Measurements from ENCODE around the gene KCNE3.

KCNE3 gene

GRCh38 chr11:74476536-74476935, 9.2 kb upstream of the KCNE3 start:
- Histone ChIP-seq H4K20me1 (ENCODE audit: insufficient read depth, low read length) (no peaks in the 10 kb centered on the region), H3K4me1 (ENCODE audit: low read length) (no peaks in the 10 kb centered on the region), H3K79me2 (ENCODE audit: low read length) (no peaks in the 10 kb centered on the region), H3K36me3 (replicated peaks; ENCODE audit: low read depth, low read length) (no peaks in the 10 kb centered on the region), H3K27me3 (ENCODE audit: low read depth, low read length) (0 out of 2 replicates have a peak, but pooled peaks cover 3% of the 10 kb centered on the region), H3K9me3 (ENCODE audit: insufficient read depth, low read length) (no peaks in the 10 kb centered on the region), H3K4me3 (ENCODE audit: low read length) (no peak overlapping the region), H3K4me2 (ENCODE audit: low read length) (no peak overlapping the region), H2AFZ (ENCODE audit: low read depth, low read length) (no peak overlapping the region), H3K9ac (ENCODE audit: low read length) (no peak overlapping the region), H3K27ac (ENCODE audit: low read length) (no peak overlapping the region)
- TF ChIP-seq EZH2phosphoT487 (IDR thresholded peaks at IDR 0.05; ENCODE audit: low read depth): no peak

DNA sequence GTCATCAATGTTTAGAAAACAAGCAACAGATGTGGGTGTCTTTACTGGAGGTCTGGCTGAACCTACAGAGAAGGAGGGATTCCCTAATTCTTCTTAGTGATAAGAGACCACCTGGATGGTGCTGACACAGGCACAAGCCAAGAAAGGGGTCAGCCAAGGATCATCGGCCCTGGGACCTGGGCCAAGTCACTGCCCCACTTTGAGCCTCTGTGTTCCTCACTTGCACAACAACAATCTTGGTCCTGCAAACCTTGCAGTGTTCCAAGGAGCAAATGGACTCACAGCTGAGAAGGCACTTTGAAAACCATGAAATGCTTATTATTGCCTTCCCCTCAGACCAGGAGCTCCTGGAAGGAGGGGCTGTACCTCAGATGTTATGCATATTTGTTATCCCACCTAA, 7.0 kb upstream of the KCNE3 start:
- no peak overlapping the region for H2AFZ ChIP-seq (ENCODE audit: low read depth, low read length)
- H3K4me1 ChIP-seq (ENCODE audit: low read length): no peaks in the 10 kb centered on the region
- no peaks in the 10 kb centered on the region for H3K9me3 ChIP-seq (ENCODE audit: insufficient read depth, low read length)
- no peaks in the 10 kb centered on the region for H3K27me3 ChIP-seq (ENCODE audit: low read depth, low read length)
- H3K4me2 ChIP-seq (ENCODE audit: low read length): no peak overlapping the region
- H3K36me3 ChIP-seq (replicated peaks; ENCODE audit: low read depth, low read length): no peaks in the 10 kb centered on the region
- no peak overlapping the region for H3K4me3 ChIP-seq (ENCODE audit: low read length)
- no peak overlapping the region for H3K9ac ChIP-seq (ENCODE audit: low read length)
- no peaks in the 10 kb centered on the region for H4K20me1 ChIP-seq (ENCODE audit: insufficient read depth, low read length)
- TF ChIP-seq CTCF (IDR thresholded peaks at IDR 0.05; ENCODE audit: low read depth, low read length) (no peak), EZH2phosphoT487 (IDR thresholded peaks at IDR 0.05; ENCODE audit: low read depth) (no peak)
- no peak overlapping the region for H3K27ac ChIP-seq (ENCODE audit: low read length)
- no peaks in the 10 kb centered on the region for H3K79me2 ChIP-seq (ENCODE audit: low read length)

- no peaks in the 10 kb centered on the region for H3K36me3 ChIP-seq (replicated peaks; ENCODE audit: low read depth, low read length)
- H3K9ac ChIP-seq (ENCODE audit: low read length): no peak overlapping the region
- no peaks in the 10 kb centered on the region for H3K79me2 ChIP-seq (ENCODE audit: low read length)
- no peak overlapping the region for H3K27ac ChIP-seq (ENCODE audit: low read length)
- H3K4me1 ChIP-seq (ENCODE audit: low read length): no peaks in the 10 kb centered on the region
- TF ChIP-seq CTCF (IDR thresholded peaks at IDR 0.05; ENCODE audit: low read depth, low read length) (no peak), EZH2phosphoT487 (IDR thresholded peaks at IDR 0.05; ENCODE audit: low read depth) (no peak)
- H4K20me1 ChIP-seq (ENCODE audit: insufficient read depth, low read length): no peaks in the 10 kb centered on the region
- no peaks in the 10 kb centered on the region for H3K9me3 ChIP-seq (ENCODE audit: insufficient read depth, low read length)
- H3K4me3 ChIP-seq (ENCODE audit: low read length): no peak overlapping the region
- H2AFZ ChIP-seq (ENCODE audit: low read depth, low read length): no peak overlapping the region
- no peak overlapping the region for H3K4me2 ChIP-seq (ENCODE audit: low read length)
- H3K27me3 ChIP-seq (ENCODE audit: low read depth, low read length): no peaks in the 10 kb centered on the region
Observed at GRCh38 chr11:74473382-74474173, 6.2 kb upstream of the KCNE3 start.

DNA sequence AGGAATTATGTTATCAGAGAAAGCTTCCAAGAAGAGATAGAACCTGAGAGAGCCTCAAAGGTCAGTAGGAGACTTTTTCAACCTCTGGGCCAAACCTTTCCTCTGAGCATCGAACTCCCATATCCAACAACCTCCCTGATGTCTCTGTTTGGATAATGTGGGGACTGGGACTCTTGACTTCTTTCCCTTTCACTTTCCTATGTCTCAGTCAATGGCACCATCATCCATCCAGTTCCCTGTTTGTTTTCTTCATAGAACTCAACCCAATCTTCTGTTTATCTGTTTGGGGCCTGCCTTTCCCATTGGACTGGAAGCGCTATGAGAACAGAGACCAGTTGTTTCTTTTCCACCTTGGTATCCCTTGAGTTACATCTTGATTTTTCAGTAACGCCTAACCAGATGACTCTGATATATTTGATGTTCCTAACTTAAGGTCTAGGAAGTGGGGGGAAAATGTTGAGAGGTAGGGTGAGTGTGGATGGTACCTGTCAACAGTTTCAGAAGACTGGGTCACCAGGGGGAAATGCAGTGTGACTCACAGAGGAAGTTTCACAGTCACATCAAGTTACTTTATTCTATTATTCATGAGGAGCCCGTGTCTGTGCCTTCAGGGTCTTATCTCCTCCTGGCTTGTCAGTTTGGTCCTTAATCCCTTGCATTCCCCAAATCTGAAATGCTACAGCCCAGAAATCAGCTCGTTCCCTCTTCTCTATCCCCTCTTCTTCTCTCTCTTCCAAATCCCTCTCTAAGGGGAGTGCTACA, 4.5 kb upstream of the KCNE3 start:
- TF ChIP-seq EZH2phosphoT487 (IDR thresholded peaks at IDR 0.05; ENCODE audit: low read depth): no peak
- no peak for TF ChIP-seq CTCF (IDR thresholded peaks at IDR 0.05; ENCODE audit: low read depth, low read length)
- Histone ChIP-seq H3K4me2 (ENCODE audit: low read length) (no peak overlapping the region), H4K20me1 (ENCODE audit: insufficient read depth, low read length) (no peaks in the 10 kb centered on the region), H3K79me2 (ENCODE audit: low read length) (no peaks in the 10 kb centered on the region), H2AFZ (ENCODE audit: low read depth, low read length) (no peak overlapping the region), H3K9ac (ENCODE audit: low read length) (no peak overlapping the region), H3K27ac (ENCODE audit: low read length) (no peak overlapping the region), H3K27me3 (ENCODE audit: low read depth, low read length) (no peaks in the 10 kb centered on the region), H3K4me3 (ENCODE audit: low read length) (no peak overlapping the region), H3K36me3 (replicated peaks; ENCODE audit: low read depth, low read length) (no peaks in the 10 kb centered on the region), H3K9me3 (ENCODE audit: insufficient read depth, low read length) (no peaks in the 10 kb centered on the region), H3K4me1 (ENCODE audit: low read length) (no peaks in the 10 kb centered on the region)
